IPS-20b (cell line): ENCODE measurements around the gene CCDC78.
"Not testable (repeated sequence)": the region's sequence is repeated elsewhere in the genome, so short reads cannot be mapped to it uniquely, and the experiment has no call there.

Experiments used
- H3K27ac ChIP-seq: one replicate; pipeline ENCODE4 v1.5.1; 2013; ENCODE audit warnings: low read length
- H3K27me3 ChIP-seq: 2 replicates; pipeline ENCODE4 v1.6.1; 2013; ENCODE audit warnings: mild to moderate bottlenecking, low read length, inconsistent platforms; ENCODE audit not compliant: insufficient read depth
- H3K36me3 ChIP-seq: 2 replicates; pipeline ENCODE4 v1.6.1; 2013; ENCODE audit warnings: low read depth, mild to moderate bottlenecking, inconsistent platforms, low read length, moderate library complexity; ENCODE audit not compliant: insufficient read depth
- H3K4me1 ChIP-seq: 2 replicates; pipeline ENCODE4 v1.6.1; 2013; ENCODE audit warnings: mild to moderate bottlenecking, control low read depth, inconsistent platforms, low read length, moderate library complexity; ENCODE audit not compliant: insufficient read depth
- H3K4me3 ChIP-seq: 2 replicates; pipeline ENCODE4 v1.5.1; 2013; ENCODE audit warnings: mild to moderate bottlenecking, low read length, inconsistent platforms
- H3K9ac ChIP-seq: 2 replicates; pipeline ENCODE4 v1.6.1; 2013; ENCODE audit warnings: low read depth, mild to moderate bottlenecking, inconsistent platforms, low read length, moderate library complexity
- H3K9me3 ChIP-seq: 2 replicates; pipeline ENCODE4 v1.6.1; 2013; ENCODE audit warnings: mild to moderate bottlenecking, low read depth, low read length, inconsistent platforms; ENCODE audit not compliant: insufficient read depth

The CCDC78 gene

GRCh38 chr16:702341-702740, 23.9 kb downstream of the CCDC78 start:
- Histone ChIP-seq H3K4me1 (no peaks in the 10 kb centered on the region), H3K27ac (no peak overlapping the region), H3K27me3 (peaks cover 93% of the 10 kb centered on the region), H3K36me3 (no peaks in the 10 kb centered on the region), H3K4me3 (no peak overlapping the region), H3K9ac (no peak overlapping the region), H3K9me3 (no peaks in the 10 kb centered on the region)

- no peak overlapping the region for H3K27ac ChIP-seq
- peaks cover 91% of the 10 kb centered on the region for H3K27me3 ChIP-seq
- no peaks in the 10 kb centered on the region for H3K9me3 ChIP-seq
- H3K4me3 ChIP-seq = no peak overlapping the region; the same call in 1 of the 2 replicates
- H3K9ac ChIP-seq = no peak overlapping the region
- no peaks in the 10 kb centered on the region for H3K4me1 ChIP-seq
- H3K36me3 ChIP-seq = no peaks in the 10 kb centered on the region
Observed at GRCh38 chr16:700684-701584, 25.3 kb downstream of the CCDC78 start.

- Histone ChIP-seq H3K9ac (no peak overlapping the region), H3K4me3 (no peak overlapping the region), H3K4me1 (no peaks in the 10 kb centered on the region), H3K9me3 (no peaks in the 10 kb centered on the region), H3K36me3 (no peaks in the 10 kb centered on the region), H3K27me3 (peaks cover 97% of the 10 kb centered on the region), H3K27ac (no peak overlapping the region)
Observed at GRCh38 chr16:698911-699671, 27.2 kb downstream of the CCDC78 start.

GRCh38 chr16:695355-696089, 30.7 kb downstream of the CCDC78 start:
- no peaks in the 10 kb centered on the region for H3K9me3 ChIP-seq
- peaks cover 97% of the 10 kb centered on the region for H3K27me3 ChIP-seq
- H3K27ac ChIP-seq = no peak overlapping the region
- H3K9ac ChIP-seq = no peak overlapping the region
- H3K4me3 ChIP-seq = peak overlapping the region; percentile 79
- H3K4me1 ChIP-seq = no peaks in the 10 kb centered on the region
- no peaks in the 10 kb centered on the region for H3K36me3 ChIP-seq

GRCh38 chr16:694863-695354, 31.3 kb downstream of the CCDC78 start:
- H3K36me3 ChIP-seq = no peaks in the 10 kb centered on the region
- peak overlapping the region; percentile 65; the same call in 1 of the 2 replicates for H3K4me3 ChIP-seq
- no peaks in the 10 kb centered on the region for H3K4me1 ChIP-seq
- no peak overlapping the region for H3K27ac ChIP-seq
- H3K9me3 ChIP-seq = no peaks in the 10 kb centered on the region
- H3K9ac ChIP-seq = no peak overlapping the region
- H3K27me3 ChIP-seq = peaks cover 91% of the 10 kb centered on the region

GRCh38 chr16:694187-694862, 31.9 kb downstream of the CCDC78 start:
- H3K36me3 ChIP-seq = no peaks in the 10 kb centered on the region
- no peak overlapping the region for H3K27ac ChIP-seq
- peak overlapping the region; percentile 65; the same call in 1 of the 2 replicates for H3K4me3 ChIP-seq
- peaks cover 86% of the 10 kb centered on the region for H3K27me3 ChIP-seq
- no peaks in the 10 kb centered on the region for H3K4me1 ChIP-seq
- no peak overlapping the region for H3K9ac ChIP-seq
- no peaks in the 10 kb centered on the region for H3K9me3 ChIP-seq

GRCh38 chr16:693766-694165, 32.5 kb downstream of the CCDC78 start:
- H3K9ac ChIP-seq = no peak overlapping the region
- H3K9me3 ChIP-seq = no peaks in the 10 kb centered on the region
- no peaks in the 10 kb centered on the region for H3K36me3 ChIP-seq
- no peaks in the 10 kb centered on the region for H3K4me1 ChIP-seq
- no peak overlapping the region for H3K27ac ChIP-seq
- peak overlapping the region; percentile 65; the same call in 1 of the 2 replicates for H3K4me3 ChIP-seq
- H3K27me3 ChIP-seq = peaks cover 80% of the 10 kb centered on the region

GRCh38 chr16:693364-693763, 32.9 kb downstream of the CCDC78 start:
- Histone ChIP-seq H3K4me1 (no peaks in the 10 kb centered on the region), H3K27me3 (peaks cover 76% of the 10 kb centered on the region), H3K9me3 (no peaks in the 10 kb centered on the region), H3K27ac (no peak overlapping the region), H3K36me3 (no peaks in the 10 kb centered on the region), H3K4me3 (peak overlapping the region; percentile 65; the same call in 1 of the 2 replicates), H3K9ac (no peak overlapping the region)

- Histone ChIP-seq H3K9ac (no peak overlapping the region), H3K27ac (no peak overlapping the region), H3K4me3 (no peak overlapping the region), H3K9me3 (no peaks in the 10 kb centered on the region), H3K4me1 (no peaks in the 10 kb centered on the region), H3K36me3 (no peaks in the 10 kb centered on the region), H3K27me3 (peaks cover 68% of the 10 kb centered on the region)
Observed at GRCh38 chr16:692356-693108, 33.7 kb downstream of the CCDC78 start.

- H3K36me3 ChIP-seq, H3K9me3 ChIP-seq, H3K4me3 ChIP-seq, H3K27ac ChIP-seq, H3K4me1 ChIP-seq, H3K9ac ChIP-seq: not testable (repeated sequence)
- H3K27me3 ChIP-seq = peaks cover 57% of the 10 kb centered on the region
Observed at GRCh38 chr16:691242-691641, 35.0 kb downstream of the CCDC78 start.
